ENCODE measurements around the gene TFPT. TPM values are rescaled to one million over a fixed set of nuclear protein-coding genes. Genes with fewer than 3 reads are reported as not detected.

TFPT gene, protein sequence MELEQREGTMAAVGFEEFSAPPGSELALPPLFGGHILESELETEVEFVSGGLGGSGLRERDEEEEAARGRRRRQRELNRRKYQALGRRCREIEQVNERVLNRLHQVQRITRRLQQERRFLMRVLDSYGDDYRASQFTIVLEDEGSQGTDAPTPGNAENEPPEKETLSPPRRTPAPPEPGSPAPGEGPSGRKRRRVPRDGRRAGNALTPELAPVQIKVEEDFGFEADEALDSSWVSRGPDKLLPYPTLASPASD
- total RNA-seq, result 14.3 TPM

DNA sequence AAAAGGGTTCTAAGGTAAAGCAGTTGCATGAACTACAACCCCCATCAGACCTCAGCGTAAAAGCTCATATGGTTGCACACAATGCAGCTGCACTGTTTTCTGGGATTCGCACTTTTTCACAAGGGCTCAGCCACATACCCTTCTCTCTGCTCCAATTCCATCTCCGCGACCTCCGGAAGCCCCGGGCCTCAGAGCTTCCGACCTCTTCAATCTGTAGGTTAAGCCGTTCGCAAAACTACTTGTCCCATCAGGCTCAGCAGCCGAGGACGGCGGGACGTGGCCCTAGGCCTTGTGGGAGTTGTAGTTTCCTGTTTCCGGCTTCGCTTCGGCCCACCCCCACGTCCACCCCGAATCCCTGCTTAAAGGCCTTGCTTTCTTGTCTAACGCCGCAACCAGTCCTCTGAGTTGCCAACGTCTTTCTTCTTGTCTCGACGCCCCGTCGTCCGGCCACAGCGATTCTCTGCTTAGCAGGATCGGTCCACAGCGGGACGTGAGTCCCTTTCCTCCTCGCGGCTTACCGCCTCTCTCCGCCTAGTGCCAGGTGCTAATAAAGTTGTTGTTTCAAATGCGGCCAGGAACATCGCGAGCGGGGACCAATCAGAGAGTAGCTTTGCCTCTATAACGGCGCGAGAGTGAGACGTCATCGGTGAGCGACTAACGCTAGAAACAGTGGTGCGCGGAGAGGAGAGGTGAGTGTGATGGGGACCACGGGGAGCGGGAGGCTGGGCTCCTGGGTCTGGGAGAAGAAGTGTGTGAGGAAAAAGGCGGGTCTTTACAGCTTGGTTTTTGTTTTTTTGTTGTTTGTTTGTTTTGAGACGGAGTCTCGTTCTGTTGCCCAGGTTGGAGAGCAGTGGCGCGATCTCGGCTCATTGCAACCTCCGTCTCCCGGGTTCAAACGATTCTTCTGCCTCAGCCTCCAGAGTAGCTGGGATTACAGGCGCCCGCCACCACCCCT is at the start of gene TFPT, which contains the start of gene PRPF31:
Gene TFPT (minus strand): TSS at position 549 of the 955 bp plus-strand sequence. CDS start 388 bp downstream, at position 161.
Gene PRPF31 (plus strand): TSS at position 646 of the 955 bp plus-strand sequence. CDS start 2,525 bp downstream, outside the sequence.
- peak; percentile 96 to 99 (median 98) for DNase-seq (ENCODE audit: low read depth in 2 of 3, low spot score in 2 of 3)

DNA sequence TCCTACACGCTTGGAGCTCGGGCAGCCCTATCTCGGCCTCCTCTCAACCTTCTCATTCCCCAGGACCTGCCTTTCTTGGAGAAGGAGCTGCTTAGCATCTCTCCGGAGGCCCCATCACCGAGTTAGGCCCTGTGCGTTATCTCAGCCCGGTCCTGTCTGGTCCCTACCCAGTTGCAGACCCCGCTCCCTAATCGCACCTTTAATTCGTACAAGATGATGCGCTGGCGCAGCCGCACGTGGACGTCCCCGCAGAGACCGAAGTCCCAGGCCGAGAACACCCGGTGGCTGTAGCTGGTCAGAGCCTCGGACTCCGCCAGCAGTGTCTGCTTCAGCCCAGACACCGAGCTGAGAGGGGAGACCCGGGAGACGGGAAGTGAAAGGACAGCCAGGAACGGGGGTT is 49.8 kb upstream of the TFPT start:
- no peak for DNase-seq (ENCODE audit: low read depth in 2 of 3, low spot score in 2 of 3)

DNA sequence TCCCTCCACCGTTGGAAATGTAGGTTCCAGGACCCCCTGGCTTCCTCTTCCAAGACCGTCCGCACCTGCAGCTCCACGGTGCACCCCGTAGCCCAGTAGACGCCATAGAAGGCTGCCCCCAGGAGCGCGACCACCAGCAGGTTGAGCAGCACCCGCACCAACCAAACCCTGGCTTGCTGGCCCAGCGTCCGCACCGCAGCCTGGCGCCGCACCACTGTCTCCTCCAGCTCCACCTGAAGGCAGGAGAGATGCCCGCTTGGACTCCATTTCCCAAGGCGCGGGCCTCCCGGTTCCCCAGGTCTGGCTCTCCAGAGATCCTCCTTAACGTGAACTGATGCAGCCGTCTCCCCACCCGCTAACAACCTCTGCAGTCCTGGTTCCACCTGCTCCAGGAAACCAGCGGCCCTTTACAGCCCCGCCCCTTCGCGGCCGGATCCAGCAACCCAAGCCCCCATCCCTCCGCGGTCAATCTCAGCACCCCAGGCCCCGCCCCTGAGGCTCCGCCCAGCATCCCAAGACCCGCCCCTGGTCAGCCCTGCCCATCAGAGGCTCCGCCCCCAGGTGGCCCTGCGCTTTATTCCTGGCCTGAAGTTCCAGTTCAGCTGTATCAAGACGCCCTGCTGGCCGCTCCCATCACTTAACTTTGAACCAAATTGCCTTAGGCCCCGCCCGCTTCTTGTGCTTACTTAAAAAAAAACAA is 49.1 kb upstream of the TFPT start:
- peak in 2 of 3 donors; percentile 71 to 73 for DNase-seq (ENCODE audit: low read depth in 2 of 3, low spot score in 2 of 3)

DNA sequence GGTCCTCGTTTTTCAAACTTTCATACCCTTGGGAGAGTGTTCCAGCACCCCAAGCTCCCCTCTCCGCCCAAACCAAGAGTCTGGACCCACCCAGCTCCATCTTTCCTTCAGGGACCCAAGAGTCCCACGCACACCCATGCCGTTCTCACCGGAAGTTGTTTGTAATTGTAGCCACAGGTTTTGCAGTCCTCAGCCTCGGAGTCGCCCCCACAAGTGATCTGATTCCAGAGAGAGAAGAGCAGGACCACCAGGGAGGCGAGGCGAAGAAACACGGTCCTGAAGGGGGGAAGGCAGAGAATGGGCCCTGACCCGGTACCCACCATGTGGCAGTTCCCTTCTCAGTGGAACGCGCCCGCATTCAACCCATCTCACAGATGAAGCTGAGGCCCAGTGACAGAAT is 47.4 kb upstream of the TFPT start:
- no peak for DNase-seq (ENCODE audit: low read depth in 2 of 3, low spot score in 2 of 3)

DNA sequence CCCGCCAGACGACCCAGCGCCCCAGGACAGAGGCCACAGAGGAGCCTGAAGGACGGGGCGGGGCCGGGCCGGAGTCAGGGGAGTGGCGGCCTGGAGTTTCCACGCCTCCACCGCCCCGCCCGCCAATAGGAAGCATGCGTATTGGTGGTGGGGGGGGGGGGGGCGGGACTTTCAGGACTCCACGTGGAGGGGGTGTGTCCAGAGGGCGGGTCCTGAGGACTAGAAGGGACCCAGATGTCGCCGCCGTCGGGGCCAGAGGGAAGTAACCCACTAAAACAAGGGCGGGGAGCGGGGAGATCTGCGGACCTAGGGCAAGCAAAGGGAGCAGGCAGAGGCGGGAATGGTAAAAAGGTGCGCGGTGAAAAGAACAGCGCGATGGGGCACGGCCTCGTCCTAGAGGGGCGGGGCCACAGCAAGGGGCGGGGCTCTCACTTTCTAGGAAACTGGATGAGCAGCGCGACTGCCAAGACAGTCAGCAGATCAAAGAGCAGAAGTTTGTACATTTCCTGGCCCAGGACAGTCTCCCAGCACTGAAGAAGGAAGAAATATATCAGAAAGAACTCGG is 46.9 kb upstream of the TFPT start:
- peak; percentile 74 to 92 (median 89) for DNase-seq (ENCODE audit: low read depth in 2 of 3, low spot score in 2 of 3)

DNA sequence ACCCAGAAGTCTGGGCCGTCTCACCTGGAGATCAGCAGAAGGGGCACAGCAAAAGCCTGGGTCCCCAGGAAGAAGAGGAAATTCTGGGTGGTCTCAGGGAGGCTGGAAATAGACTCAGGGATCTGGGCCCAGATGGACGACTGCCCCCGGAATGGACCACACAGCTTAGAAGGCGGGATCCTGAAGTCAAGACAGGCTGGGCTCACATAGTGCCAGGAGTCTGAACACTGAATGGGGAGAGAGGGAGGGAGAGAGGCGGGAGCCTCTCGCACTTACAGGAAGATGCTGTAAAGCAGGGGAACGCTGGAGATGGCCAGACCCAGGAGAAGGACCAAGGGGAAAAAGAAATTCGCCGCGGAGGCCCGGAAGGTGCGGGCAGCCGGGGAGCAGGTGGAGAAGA is 45.4 kb upstream of the TFPT start:
- DNase-seq (ENCODE audit: low read depth in 2 of 3, low spot score in 2 of 3), result no peak

DNA sequence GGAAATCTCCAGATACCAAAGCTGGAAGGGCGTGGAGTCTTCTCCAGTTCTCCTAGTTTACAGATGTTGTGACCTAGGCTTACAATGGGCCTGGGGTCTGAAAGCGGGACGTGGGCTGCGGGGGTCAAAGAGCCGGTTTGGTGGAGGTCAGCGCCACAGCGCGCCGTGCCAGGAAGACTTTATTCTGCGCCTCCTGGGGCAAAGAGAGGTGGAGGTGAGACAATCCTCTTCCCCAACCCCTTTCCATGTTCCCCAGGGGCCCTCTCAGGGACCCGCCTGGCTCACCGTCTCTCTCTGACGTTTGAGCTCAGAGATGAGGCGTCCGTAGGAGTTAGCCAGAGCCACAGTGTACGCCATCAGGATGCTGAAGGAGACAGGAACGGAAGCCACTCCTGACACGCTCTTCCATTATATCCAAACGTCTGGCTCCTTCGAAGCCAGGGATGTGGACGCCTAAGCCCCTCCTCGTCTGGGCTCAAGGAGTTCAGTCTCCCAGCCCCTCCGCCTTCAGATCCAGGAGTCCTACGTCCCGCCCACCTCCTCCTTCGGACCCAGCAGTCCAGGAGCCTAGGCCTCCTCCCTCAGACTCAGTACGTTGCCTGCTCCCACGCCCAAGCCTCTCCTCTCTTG is 44.8 kb upstream of the TFPT start:
- DNase-seq (ENCODE audit: low read depth in 2 of 3, low spot score in 2 of 3), result no peak

DNA sequence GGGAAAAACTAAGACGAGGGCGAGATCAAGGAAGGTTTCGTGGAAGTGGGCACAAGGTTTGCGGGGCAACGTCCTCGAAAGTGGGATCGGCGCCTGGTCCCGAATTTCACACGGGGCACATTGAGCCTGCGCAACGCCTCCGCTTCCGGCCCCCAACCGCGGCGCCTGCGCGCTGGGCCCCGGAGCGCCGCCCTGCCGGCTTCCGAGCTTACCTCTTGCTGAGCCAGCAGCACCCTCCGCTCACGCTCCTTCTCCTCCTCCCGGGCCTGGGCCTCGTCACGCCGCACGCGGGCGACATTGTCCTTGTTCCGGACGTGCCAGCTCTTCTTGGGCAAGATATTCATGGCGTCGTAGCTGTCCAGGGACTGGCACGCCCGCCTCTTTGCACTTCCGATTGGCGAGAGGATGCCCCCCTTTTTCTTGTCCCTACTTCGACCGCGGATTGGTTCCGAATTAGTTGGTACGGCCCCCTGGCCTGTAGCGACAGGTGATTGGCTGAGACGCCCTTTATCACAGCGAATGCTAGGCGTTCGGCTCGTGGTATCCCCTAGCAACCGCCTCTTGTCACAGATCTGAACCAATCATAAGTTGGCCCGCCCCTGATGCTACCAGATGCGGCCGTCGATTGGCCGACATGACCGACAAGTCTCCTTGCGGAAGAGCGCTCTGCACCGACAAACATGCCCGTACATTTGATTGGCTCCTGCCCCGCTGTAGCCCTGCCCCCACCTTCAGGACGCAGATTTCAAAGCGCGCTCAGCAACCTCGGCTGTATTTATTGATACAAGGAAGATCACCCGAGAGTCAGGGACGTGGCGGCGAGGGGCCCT is 44.1 kb upstream of the TFPT start, which contains the start of gene LENG1:
Gene LENG1 (minus strand): TSS at position 370 of the 830 bp plus-strand sequence. CDS start 26 bp downstream, at position 344.
- DNase-seq (ENCODE audit: low read depth in 2 of 3, low spot score in 2 of 3), result peak; percentile 91 to 100 (median 100)

DNA sequence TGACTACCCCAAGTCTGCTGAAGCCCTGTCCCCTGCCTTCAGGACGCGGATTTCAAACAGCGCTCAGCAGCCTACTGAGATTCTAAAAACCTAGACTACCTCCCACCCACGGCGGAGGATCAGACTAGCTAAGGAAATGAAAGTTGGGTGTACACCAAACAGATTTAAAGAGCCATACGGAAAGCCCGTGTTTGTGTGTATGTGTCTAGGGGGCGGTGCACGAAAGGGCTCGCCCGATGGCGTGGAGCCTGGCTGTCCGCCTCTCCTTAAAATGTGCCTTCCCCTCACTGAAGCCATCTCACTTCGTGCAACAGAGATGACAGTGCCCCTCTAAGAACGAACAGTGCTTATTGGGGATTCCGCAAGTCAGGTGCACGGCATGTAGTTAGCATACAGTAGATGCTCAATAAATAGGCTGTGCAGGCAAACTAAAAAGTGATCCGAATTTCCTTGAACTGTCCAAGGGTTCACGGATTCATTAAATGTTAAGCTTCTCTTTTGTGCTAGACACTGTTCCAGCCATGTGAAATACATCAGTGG is 43.4 kb upstream of the TFPT start:
- DNase-seq (ENCODE audit: low read depth in 2 of 3, low spot score in 2 of 3), result no peak

DNA sequence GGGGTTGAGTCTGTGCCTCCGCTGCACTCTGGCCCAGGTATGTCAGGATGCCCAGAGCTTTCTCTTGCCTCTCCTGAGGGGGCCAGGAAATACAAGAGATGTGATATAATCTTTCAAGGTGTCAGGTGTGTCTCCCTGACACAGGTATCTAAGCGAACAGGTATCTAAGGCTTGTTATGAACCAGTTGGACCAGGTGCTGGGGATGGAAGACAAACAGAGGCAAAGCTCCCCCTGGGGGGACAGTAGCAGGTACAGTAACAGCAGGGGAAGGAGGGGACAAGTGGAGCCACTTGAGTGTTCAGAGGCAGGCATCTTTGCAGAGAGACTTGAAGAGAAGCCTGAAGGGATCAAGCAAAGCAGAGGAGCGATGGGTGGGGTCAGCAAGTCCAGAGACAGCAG is 41.5 kb upstream of the TFPT start:
- no peak for DNase-seq (ENCODE audit: low read depth in 2 of 3, low spot score in 2 of 3)

DNA sequence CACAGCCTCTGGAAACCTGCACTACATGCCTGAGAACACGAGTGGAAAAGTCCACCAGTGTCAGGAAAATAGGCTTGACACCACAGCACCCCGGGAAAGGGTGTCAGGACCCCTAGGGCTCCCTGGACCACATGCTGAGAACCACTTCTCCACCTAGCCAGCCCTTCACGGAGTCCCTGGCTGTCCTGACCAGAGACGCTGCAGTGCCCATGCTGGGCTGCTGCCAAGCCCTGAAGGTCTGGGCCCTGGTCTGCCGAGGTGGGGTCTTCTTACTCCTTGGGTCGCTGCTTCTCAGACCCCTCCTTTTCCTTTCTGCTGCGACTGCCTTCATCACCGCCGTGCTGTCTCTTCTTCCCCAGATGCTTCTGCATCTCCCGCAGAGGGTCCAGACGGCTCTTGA is 41.0 kb upstream of the TFPT start:
- no peak for DNase-seq (ENCODE audit: low read depth in 2 of 3, low spot score in 2 of 3)

DNA sequence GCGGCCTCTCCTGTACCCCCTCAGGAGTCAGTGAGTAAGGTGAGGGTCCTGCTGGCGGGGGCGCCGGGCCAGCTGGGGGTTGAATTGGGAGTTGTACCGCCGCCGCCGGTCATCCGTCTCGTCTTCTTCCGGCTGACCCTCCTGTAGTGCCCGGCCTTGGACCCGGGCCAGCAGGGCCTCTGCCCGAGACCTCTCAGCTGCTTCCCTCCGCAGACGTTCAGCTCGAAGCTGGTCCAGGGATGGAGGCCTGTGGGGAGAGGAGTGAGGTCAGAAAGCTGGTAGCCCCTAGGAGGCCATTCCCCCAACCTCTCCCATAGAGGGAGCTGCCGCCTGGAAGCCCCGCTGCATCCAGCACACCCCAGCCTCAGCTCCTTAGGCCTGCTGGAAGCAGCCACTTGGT is 40.2 kb upstream of the TFPT start:
- no peak for DNase-seq (ENCODE audit: low read depth in 2 of 3, low spot score in 2 of 3)

DNA sequence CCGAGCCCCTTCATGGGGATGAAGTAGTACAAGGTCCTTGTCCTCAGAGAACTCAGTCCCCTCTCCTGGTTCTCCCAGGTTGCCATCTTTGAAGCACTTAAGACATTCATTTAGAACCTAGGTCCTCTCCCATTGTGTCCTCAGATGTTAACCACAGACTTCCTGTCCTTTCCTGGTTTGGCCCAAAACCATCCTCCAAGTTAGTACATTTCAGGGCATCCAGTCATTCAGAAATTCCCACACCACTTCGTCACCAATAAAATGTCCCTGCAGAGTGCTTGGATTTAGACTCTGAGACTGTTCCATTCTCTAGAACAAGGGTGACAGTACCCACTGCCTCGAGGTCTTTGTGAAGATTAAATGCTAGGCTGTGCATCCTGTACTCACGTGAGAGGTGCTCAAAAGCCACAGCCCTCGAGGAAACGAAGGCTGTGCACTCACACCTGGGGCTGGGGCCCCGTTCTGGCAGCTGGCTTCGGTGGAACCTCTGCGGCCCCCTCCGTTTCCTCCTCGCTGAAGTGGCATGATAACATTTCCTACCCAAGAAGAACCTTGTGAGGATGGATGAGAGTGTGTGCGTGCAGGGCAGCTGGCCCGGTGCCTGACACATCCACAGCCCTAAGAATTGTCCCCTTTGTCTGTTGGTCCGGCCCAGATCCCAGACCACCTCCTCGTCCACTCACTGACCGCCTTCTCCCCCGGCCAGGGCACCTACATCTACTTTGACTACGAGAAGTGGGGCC is 39.3 kb upstream of the TFPT start:
- DNase-seq (ENCODE audit: low read depth in 2 of 3, low spot score in 2 of 3), result no peak

DNA sequence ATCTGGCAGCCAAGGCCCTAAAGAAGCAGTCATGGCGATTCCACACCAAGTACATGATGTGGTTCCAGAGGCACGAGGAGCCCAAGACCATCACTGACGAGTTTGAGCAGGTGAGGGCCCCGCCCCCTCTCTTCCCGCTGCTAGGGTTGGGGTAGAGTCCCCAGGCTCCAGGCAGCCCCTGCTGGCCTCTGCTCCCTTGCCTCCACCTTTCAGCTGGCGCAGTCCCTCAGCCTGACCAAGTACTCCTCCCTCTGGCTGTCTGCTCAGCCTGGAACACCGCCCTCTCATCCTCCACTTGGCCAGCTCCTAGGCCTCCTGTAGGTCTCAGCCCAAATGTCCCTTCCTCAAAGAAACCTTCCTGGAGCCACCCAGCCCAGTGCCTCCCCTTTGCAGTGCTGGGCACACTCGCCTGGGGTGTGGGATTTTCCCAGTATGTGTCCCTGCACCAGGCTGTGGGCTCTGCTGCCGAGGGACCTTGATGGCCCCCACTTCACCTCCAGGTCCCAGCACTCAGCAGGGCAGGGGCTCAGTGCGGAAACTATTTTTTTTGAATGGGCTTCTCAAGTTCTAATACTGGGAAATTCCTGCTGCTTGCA is 38.4 kb upstream of the TFPT start:
- DNase-seq (ENCODE audit: low read depth in 2 of 3, low spot score in 2 of 3), result no peak

DNA sequence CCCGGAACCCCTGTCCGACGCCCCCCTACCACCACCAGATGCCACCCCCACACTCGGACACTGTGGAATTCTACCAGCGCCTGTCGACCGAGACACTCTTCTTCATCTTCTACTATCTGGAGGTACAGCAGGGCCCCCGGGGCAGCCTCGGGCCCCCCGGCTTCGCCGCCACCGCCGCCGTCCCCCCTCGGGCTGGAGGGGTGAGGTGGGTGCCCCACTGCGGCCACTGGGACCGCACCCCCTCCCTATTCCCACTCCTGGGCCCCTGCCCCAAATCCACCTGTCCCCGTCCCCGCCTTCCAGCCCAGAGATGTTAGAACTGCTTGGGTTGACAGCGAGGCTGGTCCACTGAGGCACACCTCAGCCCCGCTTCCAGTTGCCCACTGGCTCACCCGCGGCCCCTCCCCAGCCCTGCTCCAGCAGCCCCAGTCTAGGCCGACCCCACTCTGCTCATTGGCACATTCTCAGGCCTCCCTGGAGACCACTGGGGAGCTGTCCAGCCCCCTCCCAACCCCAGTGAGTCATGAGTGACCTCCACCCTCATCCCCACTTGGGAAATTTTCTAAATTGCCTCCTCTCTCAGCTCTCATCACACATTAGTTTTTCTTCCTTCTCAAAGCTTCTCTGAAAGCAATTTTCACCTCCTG is 37.5 kb upstream of the TFPT start:
- no peak for DNase-seq (ENCODE audit: low read depth in 2 of 3, low spot score in 2 of 3)

DNA sequence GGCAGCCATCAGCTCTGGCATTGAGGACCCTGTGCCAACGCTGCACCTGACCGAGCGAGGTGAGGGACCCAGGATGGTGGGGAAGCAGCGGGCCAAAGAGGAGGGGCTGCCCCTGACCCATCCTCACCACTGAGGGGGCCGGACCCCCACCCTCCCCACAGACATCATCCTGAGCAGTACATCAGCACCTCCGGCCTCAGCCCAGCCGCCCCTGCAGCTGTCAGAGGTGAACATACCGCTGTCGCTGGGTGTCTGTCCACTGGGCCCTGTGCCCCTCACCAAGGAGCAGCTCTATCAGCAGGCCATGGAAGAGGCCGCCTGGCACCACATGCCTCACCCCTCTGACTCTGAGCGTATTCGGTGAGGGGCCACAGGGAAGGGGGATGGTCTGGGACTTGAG is 36.8 kb upstream of the TFPT start:
- DNase-seq (ENCODE audit: low read depth in 2 of 3, low spot score in 2 of 3), result no peak

DNA sequence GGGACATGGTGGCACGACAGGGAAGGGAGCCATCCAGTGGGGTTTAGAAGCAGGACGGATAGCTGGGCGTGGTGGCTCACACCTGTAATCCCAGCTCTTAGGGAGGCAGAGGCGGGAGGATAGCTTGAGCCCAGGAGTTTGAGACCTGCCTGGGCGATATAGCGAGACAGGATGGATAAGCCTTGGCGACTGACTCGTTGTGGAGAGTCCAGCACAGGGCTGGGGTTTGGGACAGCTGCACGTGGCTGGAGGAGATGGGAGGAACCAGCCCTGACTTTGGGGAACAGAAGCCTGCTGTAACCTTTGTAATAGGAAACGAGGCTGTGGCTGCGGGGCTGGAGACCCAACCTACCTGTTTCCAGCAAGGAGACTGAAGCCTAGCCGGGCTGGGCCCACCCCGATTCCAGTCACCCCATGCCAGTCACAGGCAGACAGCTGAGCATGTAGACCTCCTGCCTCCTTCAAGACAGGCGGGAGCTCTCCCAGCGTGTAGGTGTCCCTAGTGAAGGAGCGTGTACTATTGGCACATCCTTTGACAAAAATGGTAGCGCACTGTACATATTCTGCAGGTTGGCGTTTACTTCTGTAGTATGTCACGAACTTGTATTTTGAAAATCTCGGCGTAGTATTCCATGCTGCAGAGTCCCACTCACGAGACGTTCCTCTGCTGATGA is 36.0 kb upstream of the TFPT start:
- DNase-seq (ENCODE audit: low read depth in 2 of 3, low spot score in 2 of 3), result no peak
